Neural progenitor cell (in vitro differentiated cells): Measurements from ENCODE around the gene LRCOL1. TPM values are rescaled to one million over a fixed set of nuclear protein-coding genes. Genes with fewer than 3 reads are reported as not detected.

ENCODE experiments used
- DNase-seq: peaks from one replicate; pipeline ENCODE4 v3.0.0-alpha.2; 2016; ENCODE audit warnings: low spot score
- H2AFZ ChIP-seq: fragments of 200-600 bp; sonication (generic); replicated peaks from 2 replicates; pipeline ENCODE4 v1.6.1; 2016; ENCODE audit warnings: antibody characterized with exemption
- H3F3A ChIP-seq: fragments of 200-600 bp; sonication (generic); 2 replicates; pipeline ENCODE4 v1.6.1; 2016; ENCODE audit warnings: antibody characterized with exemption, low read depth
- H3K27ac ChIP-seq: fragments of 200-600 bp; sonication (generic); 2 replicates; pipeline ENCODE4 v1.5.1; 2016; ENCODE audit warnings: mild to moderate bottlenecking
- H3K27me3 ChIP-seq: fragments of 200-600 bp; sonication (generic); 2 replicates; pipeline ENCODE4 v1.6.1; 2016; ENCODE audit warnings: mild to moderate bottlenecking, moderate library complexity
- H3K36me3 ChIP-seq: fragments of 200-600 bp; sonication (generic); 2 replicates; pipeline ENCODE4 v1.5.1; 2016
- H3K4me1 ChIP-seq: fragments of 200-600 bp; sonication (generic); 2 replicates; pipeline ENCODE4 v1.6.1; 2016; ENCODE audit warnings: mixed run types
- H3K4me2 ChIP-seq: fragments of 200-600 bp; sonication (generic); 2 replicates; pipeline ENCODE4 v1.6.1; 2016
- H3K4me3 ChIP-seq: fragments of 200-600 bp; sonication (generic); 2 replicates; pipeline ENCODE4 v1.5.1; 2016
- H3K79me2 ChIP-seq: fragments of 200-600 bp; sonication (generic); 2 replicates; pipeline ENCODE4 v1.6.1; 2016; ENCODE audit warnings: low read depth
- H3K9ac ChIP-seq: fragments of 200-600 bp; sonication (generic); 2 replicates; pipeline ENCODE4 v1.6.1; 2016
- H3K9me3 ChIP-seq: fragments of 200-600 bp; sonication (generic); 2 replicates; pipeline ENCODE4 v1.5.1; 2016; ENCODE audit warnings: low read depth
- H4K20me1 ChIP-seq: fragments of 200-600 bp; sonication (generic); 2 replicates; pipeline ENCODE4 v1.6.1; 2016; ENCODE audit warnings: low read depth
- H3K27ac Mint-ChIP-seq: 3 replicates; pipeline ENCODE4 v1.8.0; 2021; ENCODE audit warnings: mixed read lengths
- H3K27me3 Mint-ChIP-seq: 2 replicates; pipeline ENCODE4 v1.8.0; 2022; ENCODE audit warnings: low read depth, mild to moderate bottlenecking, inconsistent platforms, moderate library complexity, mixed read lengths; ENCODE audit not compliant: insufficient read depth
- H3K36me3 Mint-ChIP-seq: 3 replicates; pipeline ENCODE4 v1.8.0; 2021; ENCODE audit warnings: mixed read lengths
- H3K4me1 Mint-ChIP-seq: 3 replicates; pipeline ENCODE4 v1.8.0; 2021; ENCODE audit warnings: mixed read lengths
- H3K4me3 Mint-ChIP-seq: 3 replicates; pipeline ENCODE4 v1.8.0; 2021; ENCODE audit warnings: mild to moderate bottlenecking, moderate library complexity, mixed read lengths
- H3K9me3 Mint-ChIP-seq: 3 replicates; pipeline ENCODE4 v1.8.0; 2020; ENCODE audit warnings: mixed read lengths
- EZH2 ChIP-seq: fragments of 200-600 bp; sonication (generic); IDR thresholded peaks from 2 replicates; pipeline ENCODE4 v1.6.1; 2017; ENCODE audit warnings: antibody characterized with exemption, mild to moderate bottlenecking, moderate library complexity
- EZH2phosphoT487 ChIP-seq: fragments of 200-600 bp; sonication (generic); IDR thresholded peaks from 2 replicates; pipeline ENCODE4 v1.6.1; 2017; ENCODE audit warnings: antibody characterized with exemption
- total RNA-seq: library from RNA; depleted of rRNA; stranded (reverse); fragments of >200 nt; gene quantifications from 2 replicates; pipeline ENCODE4 v1.2.3, GENCODE V29; 2015; ENCODE audit warnings: low replicate concordance
- TF ChIP-seq, protein P1 (sequence below): fragments of 200-600 bp; sonication (generic); IDR thresholded peaks from 2 replicates; pipeline ENCODE4 v1.5.1; 2017; ENCODE audit warnings: antibody characterized with exemption, mild to moderate bottlenecking

Gene LRCOL1
- 0.34 TPM in 1 of 2 replicates, not detected in the other for total RNA-seq

DNA sequence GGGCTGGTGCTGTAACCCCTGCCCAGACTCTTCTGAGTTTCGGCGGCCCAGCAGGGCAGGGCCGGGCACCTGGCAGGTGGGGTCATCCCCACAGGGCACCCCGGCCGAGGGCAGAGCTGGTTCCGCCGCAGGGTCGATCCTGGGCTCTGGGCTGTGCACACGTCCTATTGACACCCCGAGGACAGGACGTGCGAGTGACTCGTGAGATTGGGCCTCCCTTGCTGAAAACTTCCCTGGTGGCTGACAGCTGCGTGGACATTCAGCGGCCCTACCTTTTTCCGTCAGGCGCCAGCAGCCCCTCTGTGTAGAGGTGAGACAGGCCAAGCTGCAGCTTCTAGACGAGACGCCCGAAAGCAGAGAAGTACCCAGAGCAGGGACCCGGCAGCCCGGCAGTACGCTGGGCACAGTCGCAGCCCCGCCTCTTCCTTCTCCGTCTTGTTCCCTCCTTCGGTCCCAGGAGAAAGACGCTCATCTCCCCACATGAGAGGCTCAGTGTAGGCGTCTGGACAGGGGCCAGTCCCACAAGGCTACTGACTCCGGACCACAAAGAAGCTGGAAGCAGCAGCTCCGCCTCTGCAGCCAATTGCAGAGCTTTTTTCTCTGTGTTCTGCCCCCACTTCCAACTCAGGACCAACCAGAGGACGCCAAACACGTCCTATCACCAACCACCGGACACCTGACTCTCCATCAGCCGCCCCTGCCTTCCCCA, at the start of gene LRCOL1:
TSS of gene LRCOL1 (minus strand) at position 532 of the 709 bp plus-strand sequence. CDS start 4,331 bp downstream, outside the sequence.
- H3K27me3 Mint-ChIP-seq: peaks cover 37% of the 10 kb centered on the region
- no peak within 1 kb of the TSS for H3K4me3 ChIP-seq
- peaks cover 49% of the 10 kb centered on the region for H3K4me1 Mint-ChIP-seq
- H3K9me3 Mint-ChIP-seq: peaks cover 8% of the 10 kb centered on the region
- no peak within 1 kb of the TSS for H3K4me2 ChIP-seq
- peak within 1 kb of the TSS; percentile 78 for H3K27ac Mint-ChIP-seq
- no peak within 1 kb of the TSS for H3K27ac ChIP-seq
- no peak within 1 kb of the TSS for H3K9ac ChIP-seq
- no peak for TF ChIP-seq EZH2
- TF ChIP-seq, protein P1, sequence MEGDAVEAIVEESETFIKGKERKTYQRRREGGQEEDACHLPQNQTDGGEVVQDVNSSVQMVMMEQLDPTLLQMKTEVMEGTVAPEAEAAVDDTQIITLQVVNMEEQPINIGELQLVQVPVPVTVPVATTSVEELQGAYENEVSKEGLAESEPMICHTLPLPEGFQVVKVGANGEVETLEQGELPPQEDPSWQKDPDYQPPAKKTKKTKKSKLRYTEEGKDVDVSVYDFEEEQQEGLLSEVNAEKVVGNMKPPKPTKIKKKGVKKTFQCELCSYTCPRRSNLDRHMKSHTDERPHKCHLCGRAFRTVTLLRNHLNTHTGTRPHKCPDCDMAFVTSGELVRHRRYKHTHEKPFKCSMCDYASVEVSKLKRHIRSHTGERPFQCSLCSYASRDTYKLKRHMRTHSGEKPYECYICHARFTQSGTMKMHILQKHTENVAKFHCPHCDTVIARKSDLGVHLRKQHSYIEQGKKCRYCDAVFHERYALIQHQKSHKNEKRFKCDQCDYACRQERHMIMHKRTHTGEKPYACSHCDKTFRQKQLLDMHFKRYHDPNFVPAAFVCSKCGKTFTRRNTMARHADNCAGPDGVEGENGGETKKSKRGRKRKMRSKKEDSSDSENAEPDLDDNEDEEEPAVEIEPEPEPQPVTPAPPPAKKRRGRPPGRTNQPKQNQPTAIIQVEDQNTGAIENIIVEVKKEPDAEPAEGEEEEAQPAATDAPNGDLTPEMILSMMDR: no peak
- TF ChIP-seq EZH2phosphoT487: no peak
- H3K36me3 Mint-ChIP-seq: no peaks in the 10 kb centered on the region
- no peak within 1 kb of the TSS for H2AFZ ChIP-seq
- H3K4me3 Mint-ChIP-seq: peak within 1 kb of the TSS; percentile 43
- H3F3A ChIP-seq: no peaks in the 10 kb centered on the region
- no peaks in the 10 kb centered on the region for H4K20me1 ChIP-seq
- H3K27me3 ChIP-seq: peaks cover 100% of the 10 kb centered on the region
- no peaks in the 10 kb centered on the region for H3K9me3 ChIP-seq
- H3K79me2 ChIP-seq: no peaks in the 10 kb centered on the region
- H3K4me1 ChIP-seq: no peaks in the 10 kb centered on the region
- DNase-seq: peak; percentile 21
- H3K36me3 ChIP-seq: no peaks in the 10 kb centered on the region

DNA sequence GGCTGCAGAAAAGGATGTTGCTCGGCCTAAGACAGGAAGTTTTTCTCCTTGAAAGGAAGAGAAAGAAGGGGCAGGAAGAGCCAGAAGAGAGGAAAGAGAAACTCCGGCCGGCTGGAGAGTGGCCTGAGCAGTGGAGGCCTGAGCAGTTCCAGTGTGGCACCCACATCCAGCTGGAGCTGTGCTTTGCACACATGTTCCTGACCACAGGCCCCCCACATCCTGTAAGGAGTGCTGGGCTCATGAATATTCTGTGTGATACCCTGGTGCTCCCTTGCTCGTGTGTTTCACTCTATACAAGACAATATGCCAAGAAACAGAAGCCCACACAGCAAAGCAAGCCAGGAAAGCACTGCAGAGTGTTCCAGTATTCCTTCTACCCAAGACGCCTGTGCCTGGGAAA, 49.7 kb upstream of the LRCOL1 start:
- Histone ChIP-seq H3K4me2 (no peak overlapping the region), H3K4me1 (no peaks in the 10 kb centered on the region), H3K79me2 (no peaks in the 10 kb centered on the region), H3K9ac (no peak overlapping the region), H3K9me3 (no peaks in the 10 kb centered on the region), H3K4me3 (no peak overlapping the region), H4K20me1 (no peaks in the 10 kb centered on the region), H3K27me3 (no peaks in the 10 kb centered on the region), H3K27ac (no peak overlapping the region), H3F3A (no peaks in the 10 kb centered on the region), H2AFZ (no peak overlapping the region), H3K36me3 (peaks cover 4% of the 10 kb centered on the region)
- Mint-ChIP-seq H3K9me3 (no peaks in the 10 kb centered on the region), H3K36me3 (peaks cover 33% of the 10 kb centered on the region), H3K27ac (no peak overlapping the region), H3K27me3 (no peaks in the 10 kb centered on the region), H3K4me1 (no peaks in the 10 kb centered on the region), H3K4me3 (no peak overlapping the region)
- DNase-seq: no peak
- TF ChIP-seq, protein P1: no peak
- TF ChIP-seq EZH2 (no peak), EZH2phosphoT487 (no peak)

DNA sequence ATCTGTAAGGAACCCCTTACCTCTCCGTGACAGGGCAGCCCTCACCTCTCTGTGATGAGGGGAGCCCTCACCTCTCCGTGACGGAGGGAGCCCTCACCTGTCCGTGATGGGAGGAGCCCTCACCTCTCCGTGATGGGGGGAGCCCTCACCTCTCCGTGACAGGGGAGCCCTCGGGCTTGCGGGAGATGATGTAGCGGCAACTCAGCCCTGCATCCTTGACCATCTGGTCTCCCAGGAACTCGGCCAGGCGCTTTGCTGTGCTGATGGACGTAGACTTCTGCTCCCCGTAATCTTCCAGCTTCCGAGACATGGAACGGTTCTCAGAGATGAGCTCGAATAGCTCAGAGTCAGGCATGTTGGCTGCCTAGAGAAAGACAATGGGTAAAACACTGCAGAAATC, 48.8 kb upstream of the LRCOL1 start:
- H3K9me3 ChIP-seq: no peaks in the 10 kb centered on the region
- H3K27ac ChIP-seq: no peak overlapping the region
- Mint-ChIP-seq H3K36me3 (peaks cover 37% of the 10 kb centered on the region), H3K27me3 (no peaks in the 10 kb centered on the region), H3K27ac (no peak overlapping the region), H3K4me1 (no peaks in the 10 kb centered on the region), H3K9me3 (no peaks in the 10 kb centered on the region), H3K4me3 (no peak overlapping the region)
- no peak overlapping the region for H3K4me2 ChIP-seq
- no peaks in the 10 kb centered on the region for H3K4me1 ChIP-seq
- H2AFZ ChIP-seq: no peak overlapping the region
- H3K79me2 ChIP-seq: no peaks in the 10 kb centered on the region
- no peak overlapping the region for H3K4me3 ChIP-seq
- H4K20me1 ChIP-seq: no peaks in the 10 kb centered on the region
- H3K27me3 ChIP-seq: no peaks in the 10 kb centered on the region
- TF ChIP-seq EZH2: no peak
- TF ChIP-seq EZH2phosphoT487: no peak
- TF ChIP-seq, protein P1: no peak
- no peak for DNase-seq
- H3F3A ChIP-seq: no peaks in the 10 kb centered on the region
- H3K9ac ChIP-seq: no peak overlapping the region
- peaks cover 6% of the 10 kb centered on the region for H3K36me3 ChIP-seq
